Measurements from ENCODE around the gene CCDC18. TPM values are rescaled to one million over a fixed set of nuclear protein-coding genes. Genes with fewer than 3 reads are reported as not detected.
A peak's percentile ranks its signal among the peaks of the same experiment; 100 is the strongest.
"Not testable (repeated sequence)": the region's sequence is repeated elsewhere in the genome, so short reads cannot be mapped to it uniquely, and the experiment has no call there.

CCDC18 gene
- polyA plus RNA-seq, 4 donors = 8.5 to 12.6 (median 10.0) TPM

DNA sequence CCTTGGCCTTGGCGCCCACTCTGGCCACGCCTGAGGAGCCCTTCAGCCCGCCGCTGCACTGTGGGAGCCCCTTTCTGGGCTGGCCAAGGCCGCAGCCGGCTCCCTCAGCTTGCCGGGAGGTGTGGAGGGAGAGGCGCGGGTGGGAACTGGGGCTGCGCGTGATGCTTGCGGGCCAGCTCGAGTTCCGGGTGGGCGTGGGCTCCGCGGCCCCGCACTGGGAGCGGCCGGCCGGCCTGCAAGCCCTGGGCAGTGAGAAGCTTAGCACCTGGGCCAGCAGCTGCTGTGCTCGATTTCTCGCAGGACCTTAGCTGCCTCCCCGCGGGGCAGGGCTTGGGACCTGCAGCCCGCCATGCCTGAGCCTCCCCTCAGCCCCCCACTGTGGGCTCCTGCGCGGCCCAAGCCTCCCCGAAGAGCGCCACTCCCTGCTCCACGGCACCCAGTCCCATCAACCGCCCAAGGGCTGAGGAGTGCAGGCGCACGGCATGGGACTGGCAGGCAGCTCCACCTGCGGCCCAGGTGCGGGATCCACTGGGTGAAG, 10.3 kb upstream of the CCDC18 start:
- not testable (repeated sequence) for DNase-seq (ENCODE audit: low read depth in 4 of 4, low spot score in 2 of 4)

DNA sequence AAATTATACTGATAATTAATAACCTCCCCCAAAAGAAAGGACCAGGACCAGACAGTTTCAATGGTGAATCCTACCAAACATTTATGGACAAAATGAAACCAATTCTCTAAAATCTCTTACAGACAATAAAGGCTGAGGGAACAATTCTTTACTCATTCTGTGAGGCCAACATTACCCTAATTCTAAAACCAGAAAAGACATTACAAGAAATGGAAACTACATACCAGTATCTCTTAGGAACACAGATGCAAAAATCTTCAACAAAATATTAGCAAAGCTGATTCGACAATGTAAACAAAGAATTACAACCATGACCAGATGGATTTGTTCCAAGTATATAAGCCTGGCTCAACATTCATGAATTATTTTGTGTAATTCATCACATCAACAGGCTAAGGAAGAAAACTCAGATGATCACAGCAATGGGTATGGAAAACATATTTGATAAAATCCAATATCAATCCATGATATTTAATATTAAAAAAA, 8.9 kb upstream of the CCDC18 start:
- no peak for DNase-seq (ENCODE audit: low read depth in 4 of 4, low spot score in 2 of 4)

GRCh38 chr1:93172778-93173177, 7.7 kb upstream of the CCDC18 start:
- DNase-seq (ENCODE audit: low read depth in 4 of 4, low spot score in 2 of 4) = no peak

DNA sequence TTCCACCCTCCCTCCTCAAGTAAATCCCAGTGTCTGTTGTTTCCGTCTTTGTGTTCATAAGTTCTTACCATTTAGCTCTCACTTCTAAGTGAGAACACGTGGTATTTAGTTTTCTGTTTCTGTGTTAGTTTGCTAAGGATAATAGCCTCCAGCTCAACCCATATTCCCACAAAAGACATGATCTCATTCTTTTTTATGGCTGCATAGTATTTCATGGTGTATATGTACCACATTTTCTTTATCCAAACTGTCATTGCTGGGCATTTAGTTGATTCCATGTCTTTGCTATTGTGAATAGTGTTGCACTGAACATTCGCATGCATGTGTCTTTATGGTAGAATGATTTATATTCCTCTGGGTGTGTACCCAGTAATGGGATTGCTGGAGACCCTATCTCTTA, 5.9 kb upstream of the CCDC18 start:
- not testable (repeated sequence) for DNase-seq (ENCODE audit: low read depth in 4 of 4, low spot score in 2 of 4)

DNA sequence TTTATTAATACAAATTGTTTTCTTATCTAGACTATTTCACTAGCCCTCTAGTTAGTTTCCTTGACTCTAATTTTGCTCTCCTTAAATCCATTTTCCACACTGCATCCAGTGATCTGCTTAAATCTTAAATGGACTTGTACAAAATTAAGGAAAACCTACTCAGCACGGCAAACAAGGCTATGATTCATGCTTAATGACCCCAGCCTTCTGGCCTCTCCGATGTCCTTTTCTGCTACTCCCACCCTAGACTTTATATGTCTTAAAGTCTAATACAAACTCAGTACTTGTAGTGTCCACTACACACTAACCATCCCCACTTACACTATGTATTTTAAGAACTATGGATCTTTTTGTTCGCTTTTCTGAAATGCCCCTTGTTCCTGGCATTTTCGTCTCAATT, 2.5 kb upstream of the CCDC18 start:
- peak in 2 of 4 donors; percentile 13 to 19 for DNase-seq (ENCODE audit: low read depth in 4 of 4, low spot score in 2 of 4)

- peak in 1 of 4 donors; percentile 6 for DNase-seq (ENCODE audit: low read depth in 4 of 4, low spot score in 2 of 4)
Observed at GRCh38 chr1:93178418-93178817, 2.1 kb upstream of the CCDC18 start.

DNA sequence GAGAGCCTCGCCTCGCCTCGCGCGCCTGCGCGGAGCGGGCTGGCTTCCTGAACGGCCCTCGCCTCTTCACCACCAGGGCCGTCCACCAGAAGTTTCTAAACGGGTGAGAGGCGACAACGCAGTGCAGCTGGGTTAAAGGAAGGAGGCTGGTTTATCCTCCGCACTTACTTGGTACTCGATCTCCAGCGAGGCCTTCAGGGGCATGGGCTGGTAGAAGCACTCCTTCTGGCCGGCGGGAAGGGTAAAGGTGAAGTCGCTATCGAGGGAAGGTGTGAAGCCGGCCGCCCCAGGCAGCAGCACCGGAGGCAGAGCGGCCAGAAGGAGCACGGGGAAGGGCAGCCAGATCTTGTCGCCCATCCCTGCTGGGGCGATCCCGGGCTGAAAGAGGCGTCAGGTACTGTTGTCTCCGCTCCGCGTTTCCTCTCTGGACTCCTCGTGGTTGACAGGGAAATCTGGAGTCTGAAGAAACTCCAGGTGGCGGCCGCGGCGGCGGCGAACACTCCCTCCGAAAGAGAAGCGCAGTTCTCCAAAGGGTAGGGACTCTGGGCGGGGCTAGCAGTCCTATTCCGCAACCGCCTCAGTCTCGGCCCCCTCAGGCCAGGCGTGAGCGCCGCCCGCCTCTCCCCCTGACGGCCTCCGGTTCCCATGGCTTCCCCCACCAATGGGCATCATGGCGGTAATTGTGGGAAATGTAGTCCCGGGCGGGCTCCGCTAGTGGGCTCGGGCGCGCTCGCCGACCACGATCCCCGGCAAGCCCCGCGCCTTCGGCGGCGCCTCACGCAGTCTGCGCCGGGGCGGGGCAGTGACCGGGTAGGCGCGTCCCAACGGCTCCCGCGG, 420 bp upstream of the CCDC18 start, which contains the start of gene TMED5:
Gene TMED5 (minus strand): TSS at position 528 of the 837 bp plus-strand sequence. CDS start 171 bp downstream, at position 357.
- peak; percentile 89 to 98 (median 94) for DNase-seq (ENCODE audit: low read depth in 4 of 4, low spot score in 2 of 4)

GRCh38 chr1:93186667-93187066, 6.1 kb downstream of the CCDC18 start:
- no peak for DNase-seq (ENCODE audit: low read depth in 4 of 4, low spot score in 2 of 4)

DNA sequence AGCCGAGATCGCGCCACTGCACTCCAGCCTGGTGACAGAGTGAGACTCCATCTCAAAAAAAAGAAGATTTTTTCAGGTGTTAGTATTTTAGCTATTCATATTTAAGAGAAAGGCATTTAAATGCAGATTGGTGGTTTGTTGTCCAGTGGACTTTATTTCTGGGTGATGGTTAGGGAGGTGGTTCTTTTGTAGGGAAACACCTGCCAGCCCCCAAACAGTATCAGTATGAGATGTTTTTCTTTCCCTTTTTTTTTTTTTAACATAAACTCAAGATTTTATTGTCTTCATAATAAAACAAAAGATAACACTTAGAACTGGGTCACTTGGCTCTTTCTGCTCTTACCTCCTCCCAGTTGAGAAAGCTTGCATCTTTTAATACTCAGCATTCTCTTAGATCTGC, 9.9 kb downstream of the CCDC18 start:
- DNase-seq (ENCODE audit: low read depth in 4 of 4, low spot score in 2 of 4) = no peak

DNA sequence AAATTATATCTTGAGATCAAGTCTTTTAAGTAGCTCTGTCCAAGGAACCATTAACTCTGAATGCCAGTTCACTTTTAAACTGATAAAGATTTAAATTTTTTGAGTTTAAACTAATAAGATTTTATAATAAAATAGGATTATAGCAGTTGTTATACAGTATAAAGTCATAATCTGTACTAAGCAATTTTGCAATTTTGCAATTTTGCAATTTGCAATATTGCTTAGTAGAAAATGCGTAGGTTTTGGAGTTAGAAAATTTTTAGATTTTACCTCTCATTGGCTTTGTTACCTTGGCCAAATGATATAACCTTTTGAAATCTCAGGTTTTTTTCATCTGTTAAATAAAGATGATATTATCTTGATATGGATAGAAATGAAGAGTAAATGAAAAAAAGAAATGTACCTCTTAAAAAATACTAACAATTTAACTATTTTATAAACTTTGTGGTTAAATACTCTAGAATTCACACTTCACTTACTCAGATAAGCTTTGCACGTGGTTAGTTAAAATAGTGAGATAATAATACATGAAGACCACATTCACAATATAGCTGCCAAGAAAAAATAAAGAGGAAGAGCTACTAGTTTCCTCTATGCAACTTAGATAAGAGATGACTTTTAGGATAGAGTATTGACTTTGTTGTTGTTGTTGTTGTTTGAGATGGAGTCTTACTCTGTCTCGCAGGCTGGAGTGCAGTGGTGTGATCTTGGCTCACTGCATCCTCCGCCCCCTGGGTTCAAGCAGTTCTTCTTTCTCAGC, 13.9 kb downstream of the CCDC18 start:
- no peak for DNase-seq (ENCODE audit: low read depth in 4 of 4, low spot score in 2 of 4)

GRCh38 chr1:93196591-93196990, 16.1 kb downstream of the CCDC18 start:
- DNase-seq (ENCODE audit: low read depth in 4 of 4, low spot score in 2 of 4) = no peak

- no peak for DNase-seq (ENCODE audit: low read depth in 4 of 4, low spot score in 2 of 4)
Observed at GRCh38 chr1:93199150-93199549, 18.6 kb downstream of the CCDC18 start.

DNA sequence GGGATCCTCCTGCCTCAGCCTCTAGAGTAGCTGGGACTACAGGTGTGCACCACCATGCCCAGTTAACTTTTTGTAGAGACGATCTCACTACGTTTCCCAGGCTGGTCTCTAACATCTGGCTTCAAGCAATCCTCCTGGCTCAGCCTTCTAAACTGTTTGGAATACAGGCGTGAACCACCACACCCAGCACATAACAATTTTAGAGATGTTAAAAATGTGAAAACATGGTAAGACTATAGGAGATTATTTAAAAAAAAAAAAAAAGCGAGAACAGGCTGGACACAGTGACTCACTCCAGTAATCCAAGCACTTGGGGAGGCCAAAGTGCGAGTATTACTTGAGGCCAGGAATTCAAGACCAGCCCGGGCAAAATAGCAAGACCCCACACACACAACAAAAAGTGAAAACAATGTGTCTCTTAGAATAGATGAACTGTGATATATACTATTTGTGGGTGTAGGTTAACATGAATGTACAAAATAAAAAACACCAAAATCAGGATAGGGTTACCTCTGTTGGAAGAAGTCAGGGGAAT, 19.6 kb downstream of the CCDC18 start:
- DNase-seq (ENCODE audit: low read depth in 4 of 4, low spot score in 2 of 4) = no peak

DNA sequence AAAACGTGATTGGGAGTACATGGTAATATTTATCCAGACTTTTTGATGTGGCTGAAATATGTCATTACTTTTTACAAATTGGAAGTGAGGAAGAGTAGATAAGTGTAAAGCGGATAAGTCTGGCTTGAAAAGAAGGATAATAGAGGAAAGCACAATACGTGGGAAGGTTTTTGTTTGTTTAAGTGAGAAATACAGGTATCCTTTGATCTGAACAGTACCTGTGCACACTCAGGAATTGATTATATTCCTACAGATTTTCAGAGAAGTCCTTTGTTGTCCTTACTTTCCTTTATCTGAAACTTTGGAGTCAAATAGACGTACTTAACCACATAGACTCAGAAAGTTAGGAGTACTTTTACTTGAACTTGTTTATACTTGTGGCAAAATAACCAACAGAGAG, 20.2 kb downstream of the CCDC18 start:
- no peak for DNase-seq (ENCODE audit: low read depth in 4 of 4, low spot score in 2 of 4)

DNA sequence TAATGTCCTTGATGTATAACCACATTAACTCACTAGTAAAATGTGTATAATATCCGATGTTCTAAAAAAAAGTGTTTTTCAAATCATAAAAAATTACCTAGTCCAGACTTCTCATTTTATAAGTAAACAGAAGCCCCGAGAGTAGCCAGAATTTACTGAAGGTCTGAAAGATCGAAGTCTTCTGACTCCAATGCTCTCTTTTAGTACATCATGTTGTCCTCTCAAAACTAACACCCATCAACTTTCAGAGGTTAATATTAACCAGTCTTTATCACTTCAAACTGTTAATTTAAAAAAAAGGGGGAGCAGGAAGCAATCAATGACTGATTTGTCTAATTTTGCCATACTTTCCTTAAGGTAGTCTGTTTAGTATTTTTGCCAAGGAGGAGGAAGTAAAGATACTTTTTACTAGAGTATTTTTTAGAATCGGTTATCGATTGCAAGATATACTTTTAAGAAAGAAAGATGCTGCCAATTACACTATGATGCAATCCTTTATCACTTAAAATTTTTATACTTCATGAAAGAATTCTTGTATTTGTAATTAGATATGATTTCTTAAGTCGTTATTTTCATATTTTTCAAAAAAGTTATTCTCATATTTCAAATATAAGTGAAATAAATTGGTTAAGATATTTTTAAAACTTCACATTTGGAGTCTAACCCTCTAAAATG, 25.5 kb downstream of the CCDC18 start:
- DNase-seq (ENCODE audit: low read depth in 4 of 4, low spot score in 2 of 4) = no peak

DNA sequence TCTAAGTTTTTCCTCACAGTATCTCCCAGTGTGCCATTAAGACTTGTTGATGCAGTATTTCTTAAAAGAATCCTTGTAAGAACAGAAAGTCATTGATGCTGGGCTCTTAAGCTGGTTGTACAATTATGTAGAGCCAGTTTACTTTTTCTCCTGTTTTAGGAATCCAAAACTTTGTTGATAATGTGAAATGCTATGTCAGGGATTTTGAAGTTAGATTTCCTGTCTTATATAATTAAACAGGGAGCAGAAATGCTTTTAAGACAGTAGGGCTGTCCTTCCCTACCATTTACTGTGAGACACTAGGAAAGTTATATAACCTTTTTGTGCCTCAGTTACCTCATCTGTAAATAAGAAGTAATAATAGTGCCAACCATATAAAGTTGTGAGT, 26.0 kb downstream of the CCDC18 start:
- DNase-seq (ENCODE audit: low read depth in 4 of 4, low spot score in 2 of 4) = no peak

GRCh38 chr1:93207211-93207610, 26.7 kb downstream of the CCDC18 start:
- no peak for DNase-seq (ENCODE audit: low read depth in 4 of 4, low spot score in 2 of 4)

- no peak for DNase-seq (ENCODE audit: low read depth in 4 of 4, low spot score in 2 of 4)
Observed at GRCh38 chr1:93215322-93215721, 34.8 kb downstream of the CCDC18 start.

GRCh38 chr1:93219443-93219842, 38.9 kb downstream of the CCDC18 start:
- DNase-seq (ENCODE audit: low read depth in 4 of 4, low spot score in 2 of 4) = no peak

GRCh38 chr1:93220716-93221115, 40.2 kb downstream of the CCDC18 start:
- not testable (repeated sequence) for DNase-seq (ENCODE audit: low read depth in 4 of 4, low spot score in 2 of 4)
